Lung microvascular endothelial cell (primary cell): ENCODE data around the gene COL27A1. TPM values are rescaled to one million over a fixed set of nuclear protein-coding genes. Genes with fewer than 3 reads are reported as not detected.
A peak's percentile ranks its signal among the peaks of the same experiment; 100 is the strongest.

ENCODE experiments used
- DNase-seq, 2 donors: peaks; one replicate each; pipeline versions ENCODE4 v3.0.0 to v3.0.0-alpha.2; 2010; ENCODE audit warnings: low read depth in 2 of 2
- total RNA-seq: library from RNA; depleted of rRNA; stranded (reverse); fragments of >200 nt; gene quantifications from 2 replicates; pipeline ENCODE4 v1.2.1, GENCODE V29; 2014

COL27A1 gene
- total RNA-seq, 1 donor from 2014 or later, result 0.40 TPM

GRCh38 chr9:114226246-114227055 lies 71.1 kb downstream of the COL27A1 start:
- no peak for DNase-seq

- no peak for DNase-seq
Observed at GRCh38 chr9:114227288-114228015, 72.1 kb downstream of the COL27A1 start.

GRCh38 chr9:114228016-114228808 lies 72.9 kb downstream of the COL27A1 start:
- DNase-seq, result no peak

GRCh38 chr9:114229295-114229694 lies 74.0 kb downstream of the COL27A1 start:
- no peak for DNase-seq

- DNase-seq, result no peak
Observed at GRCh38 chr9:114230068-114230467, 74.7 kb downstream of the COL27A1 start.

GRCh38 chr9:114231273-114231672 lies 75.9 kb downstream of the COL27A1 start:
- DNase-seq, result no peak

- no peak for DNase-seq
Observed at GRCh38 chr9:114231719-114232449, 76.5 kb downstream of the COL27A1 start.

- DNase-seq, result peak in 1 of 2 donors; percentile 38
Observed at GRCh38 chr9:114233491-114234185, 78.3 kb downstream of the COL27A1 start.

GRCh38 chr9:114235033-114235661 lies 79.8 kb downstream of the COL27A1 start:
- peak in 1 of 2 donors; percentile 46 for DNase-seq

GRCh38 chr9:114236391-114237138 lies 81.2 kb downstream of the COL27A1 start:
- no peak for DNase-seq

GRCh38 chr9:114237247-114237646 lies 81.9 kb downstream of the COL27A1 start:
- no peak for DNase-seq

GRCh38 chr9:114237781-114238180 lies 82.4 kb downstream of the COL27A1 start:
- DNase-seq, result no peak

- peak in 1 of 2 donors; percentile 69 for DNase-seq
Observed at GRCh38 chr9:114238472-114238871, 83.1 kb downstream of the COL27A1 start.

- peak; percentile 61 to 81 for DNase-seq
Observed at GRCh38 chr9:114238891-114239875, 83.8 kb downstream of the COL27A1 start.

- no peak for DNase-seq
Observed at GRCh38 chr9:114240216-114240615, 84.9 kb downstream of the COL27A1 start.

GRCh38 chr9:114240647-114241558 lies 85.6 kb downstream of the COL27A1 start:
- DNase-seq, result no peak

- no peak for DNase-seq
Observed at GRCh38 chr9:114242837-114243236, 87.5 kb downstream of the COL27A1 start.
